Uterus (tissue), 2 donors: ENCODE results near the gene MYO9B.

Experiments
- POLR2A ChIP-seq, 2 donors: fragments of 450-650 bp; IDR thresholded peaks; one replicate each; pipeline ENCODE4 v1.6.1; 2016; ENCODE audit warnings: antibody characterized with exemption in 2 of 2, mild to moderate bottlenecking in 1 of 2, moderate library complexity in 1 of 2
- TF ChIP-seq, protein P1 (sequence below), 4 experiments: fragments of 200-600 bp in 2 of 4; fragments of 450-650 bp in 2 of 4; sonication (generic) in 2 of 4; IDR thresholded peaks; one replicate each; pipeline ENCODE4 v1.5.1; 2016 to 2019; ENCODE audit warnings: antibody characterized with exemption in 4 of 4, mild to moderate bottlenecking in 2 of 4, moderate library complexity in 1 of 4

DNA sequence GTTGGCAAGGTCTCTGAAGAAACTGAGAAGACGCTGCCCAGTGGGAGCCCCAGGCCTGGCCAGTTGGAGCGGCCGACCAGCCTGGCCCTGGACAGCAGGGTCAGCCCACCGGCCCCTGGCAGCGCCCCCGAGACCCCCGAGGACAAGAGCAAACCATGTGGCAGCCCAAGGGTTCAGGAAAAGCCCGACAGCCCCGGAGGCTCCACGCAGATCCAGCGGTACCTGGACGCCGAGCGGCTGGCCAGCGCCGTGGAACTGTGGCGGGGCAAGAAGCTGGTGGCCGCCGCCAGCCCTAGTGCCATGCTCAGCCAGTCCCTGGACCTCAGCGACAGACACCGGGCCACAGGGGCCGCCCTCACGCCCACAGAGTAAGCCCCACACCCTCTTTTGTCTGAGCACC is 119.5 kb downstream of the MYO9B start:
- TF ChIP-seq POLR2A (IDR thresholded peaks at IDR 0.05), result no peak
- TF ChIP-seq, protein P1, sequence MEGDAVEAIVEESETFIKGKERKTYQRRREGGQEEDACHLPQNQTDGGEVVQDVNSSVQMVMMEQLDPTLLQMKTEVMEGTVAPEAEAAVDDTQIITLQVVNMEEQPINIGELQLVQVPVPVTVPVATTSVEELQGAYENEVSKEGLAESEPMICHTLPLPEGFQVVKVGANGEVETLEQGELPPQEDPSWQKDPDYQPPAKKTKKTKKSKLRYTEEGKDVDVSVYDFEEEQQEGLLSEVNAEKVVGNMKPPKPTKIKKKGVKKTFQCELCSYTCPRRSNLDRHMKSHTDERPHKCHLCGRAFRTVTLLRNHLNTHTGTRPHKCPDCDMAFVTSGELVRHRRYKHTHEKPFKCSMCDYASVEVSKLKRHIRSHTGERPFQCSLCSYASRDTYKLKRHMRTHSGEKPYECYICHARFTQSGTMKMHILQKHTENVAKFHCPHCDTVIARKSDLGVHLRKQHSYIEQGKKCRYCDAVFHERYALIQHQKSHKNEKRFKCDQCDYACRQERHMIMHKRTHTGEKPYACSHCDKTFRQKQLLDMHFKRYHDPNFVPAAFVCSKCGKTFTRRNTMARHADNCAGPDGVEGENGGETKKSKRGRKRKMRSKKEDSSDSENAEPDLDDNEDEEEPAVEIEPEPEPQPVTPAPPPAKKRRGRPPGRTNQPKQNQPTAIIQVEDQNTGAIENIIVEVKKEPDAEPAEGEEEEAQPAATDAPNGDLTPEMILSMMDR (IDR thresholded peaks at IDR 0.05), result no peak
